ENCODE data around the gene CDCP2.
"Not testable (repeated sequence)": the region's sequence is repeated elsewhere in the genome, so short reads cannot be mapped to it uniquely, and the experiment has no call there.

The CDCP2 gene

DNA sequence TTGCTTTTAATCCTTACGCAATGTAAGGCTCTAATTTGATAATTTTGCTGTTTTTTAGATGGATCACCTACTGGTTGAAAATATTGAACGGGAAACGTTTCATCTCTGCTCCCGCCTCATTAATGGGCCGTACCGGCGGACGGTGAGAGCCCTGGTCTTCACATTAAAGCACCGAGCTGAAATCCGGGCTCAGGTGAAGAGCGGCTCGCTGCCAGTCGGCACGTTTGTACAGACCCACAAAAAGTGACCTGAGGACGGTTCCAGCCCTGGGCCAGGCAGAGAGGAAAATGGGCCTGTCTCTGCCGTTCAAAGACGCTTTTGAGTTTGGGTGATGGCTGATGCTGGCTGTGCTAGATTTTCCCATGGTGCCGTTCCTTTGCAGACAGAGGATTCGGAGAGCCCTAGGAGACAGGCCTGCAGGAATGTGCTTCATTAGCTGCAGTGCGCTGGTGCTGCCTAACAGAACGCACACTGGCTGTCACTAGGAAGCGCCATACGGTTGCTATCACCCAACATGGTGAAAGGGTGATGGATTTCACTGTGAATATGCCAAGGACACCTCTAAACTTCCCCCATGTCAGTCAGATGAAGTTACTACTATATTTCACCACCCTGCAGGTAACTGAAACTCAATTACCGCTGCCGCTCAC, 56.4 kb downstream of the CDCP2 start:
- no peak for ATAC-seq
- TF ChIP-seq CSRNP3 (CRISPR knock-in tag; IDR thresholded peaks at IDR 0.05) (no peak), TOX (CRISPR knock-in tag; IDR thresholded peaks at IDR 0.05; ENCODE audit: borderline replicate concordance) (no peak), CSDC2 (CRISPR knock-in tag; IDR thresholded peaks at IDR 0.05) (no peak), GLIS3 (CRISPR knock-in tag; IDR thresholded peaks at IDR 0.05) (no peak)

DNA sequence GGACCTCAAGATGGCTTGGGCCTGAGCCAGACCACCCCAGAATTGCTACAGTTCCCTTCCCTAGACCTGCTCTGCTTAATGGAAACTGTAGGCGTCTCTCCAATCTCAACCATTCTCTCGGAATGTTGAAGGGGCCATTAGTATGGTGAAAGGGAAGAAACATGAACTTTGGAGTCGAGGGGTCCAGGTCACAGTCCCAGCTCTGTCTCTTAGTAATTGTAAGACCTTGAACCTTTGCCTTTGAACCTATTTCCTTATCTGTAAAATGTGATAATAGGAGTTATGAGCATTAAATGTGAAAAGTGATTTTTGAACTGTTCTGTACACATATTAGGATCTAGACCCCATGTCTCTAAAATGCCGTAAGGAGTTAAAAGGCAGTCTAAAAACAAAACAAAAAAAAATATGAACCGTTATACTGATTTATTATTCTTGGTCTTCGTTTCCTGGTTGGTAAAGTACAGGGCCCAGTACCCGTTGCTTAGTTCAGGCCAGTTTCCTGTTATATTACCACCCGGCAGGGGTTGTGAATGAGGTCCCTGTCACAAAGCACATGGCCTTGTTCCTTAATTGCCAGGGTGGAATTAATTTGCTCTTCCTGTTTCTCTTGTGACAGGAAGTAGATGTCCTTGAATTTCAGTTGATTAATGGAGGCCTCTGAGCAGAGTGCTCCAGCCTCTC, 57.1 kb downstream of the CDCP2 start:
- ATAC-seq, result no peak
- TF ChIP-seq ARNTL (CRISPR knock-in tag; IDR thresholded peaks at IDR 0.05; ENCODE audit: borderline replicate concordance, low read depth) (no peak), BACH2 (CRISPR knock-in tag; IDR thresholded peaks at IDR 0.05; ENCODE audit: borderline replicate concordance) (no peak), OSR1 (CRISPR knock-in tag; IDR thresholded peaks at IDR 0.05) (no peak), CSRNP3 (CRISPR knock-in tag; IDR thresholded peaks at IDR 0.05) (no peak)

GRCh38 chr1:54094730-54095105, 58.1 kb downstream of the CDCP2 start:
- not testable (repeated sequence) for ATAC-seq

DNA sequence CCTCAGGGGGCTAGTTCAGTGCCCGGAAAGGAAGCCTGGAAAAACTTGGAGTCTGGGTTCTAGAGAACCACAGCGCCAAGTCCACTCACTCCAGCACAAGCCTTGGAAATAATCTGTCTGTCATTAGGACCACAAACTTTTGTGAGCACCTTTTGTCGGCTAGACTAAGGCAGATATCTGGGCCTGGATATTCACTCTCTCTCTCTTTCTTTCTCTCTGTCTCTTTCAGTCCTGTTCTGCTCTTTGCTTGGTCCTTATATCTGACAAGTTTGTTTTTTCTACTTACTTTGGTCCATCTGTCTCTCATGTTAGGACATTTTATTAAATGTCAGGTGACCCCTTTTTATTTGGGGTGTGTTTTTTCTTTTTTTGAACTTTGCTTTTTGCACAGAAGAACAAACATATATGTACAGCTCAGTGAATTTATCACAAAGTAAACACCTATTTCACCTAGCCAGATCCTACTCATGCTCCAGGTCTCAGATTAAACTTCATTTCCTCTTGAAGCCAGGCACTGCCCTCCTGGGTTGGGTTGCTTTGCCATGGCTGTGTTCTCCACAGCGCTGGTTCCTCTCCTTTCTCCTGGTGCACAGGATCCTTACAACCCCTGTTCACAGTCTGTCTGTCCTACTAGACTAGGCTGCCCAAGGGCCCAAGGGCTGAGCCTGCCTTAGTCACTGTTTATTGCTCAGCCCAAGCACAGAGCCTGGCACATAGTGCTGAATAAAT, 58.6 kb downstream of the CDCP2 start:
- no peak for TF ChIP-seq POU6F1 (CRISPR knock-in tag; IDR thresholded peaks at IDR 0.05; ENCODE audit: borderline replicate concordance, low read depth)
- TF ChIP-seq GLIS3 (CRISPR knock-in tag; IDR thresholded peaks at IDR 0.05), result no peak
- no peak for TF ChIP-seq CSRNP3 (CRISPR knock-in tag; IDR thresholded peaks at IDR 0.05)
- no peak for TF ChIP-seq ZFP3 (CRISPR knock-in tag; IDR thresholded peaks at IDR 0.05)
- TF ChIP-seq BACH2 (CRISPR knock-in tag; IDR thresholded peaks at IDR 0.05; ENCODE audit: borderline replicate concordance), result no peak
- no peak for TF ChIP-seq ZNF8 (CRISPR knock-in tag; IDR thresholded peaks at IDR 0.05)
- TF ChIP-seq, protein P1, sequence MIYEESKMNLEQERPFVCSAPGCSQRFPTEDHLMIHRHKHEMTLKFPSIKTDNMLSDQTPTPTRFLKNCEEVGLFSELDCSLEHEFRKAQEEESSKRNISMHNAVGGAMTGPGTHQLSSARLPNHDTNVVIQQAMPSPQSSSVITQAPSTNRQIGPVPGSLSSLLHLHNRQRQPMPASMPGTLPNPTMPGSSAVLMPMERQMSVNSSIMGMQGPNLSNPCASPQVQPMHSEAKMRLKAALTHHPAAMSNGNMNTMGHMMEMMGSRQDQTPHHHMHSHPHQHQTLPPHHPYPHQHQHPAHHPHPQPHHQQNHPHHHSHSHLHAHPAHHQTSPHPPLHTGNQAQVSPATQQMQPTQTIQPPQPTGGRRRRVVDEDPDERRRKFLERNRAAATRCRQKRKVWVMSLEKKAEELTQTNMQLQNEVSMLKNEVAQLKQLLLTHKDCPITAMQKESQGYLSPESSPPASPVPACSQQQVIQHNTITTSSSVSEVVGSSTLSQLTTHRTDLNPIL (CRISPR knock-in tag; IDR thresholded peaks at IDR 0.05; ENCODE audit: low read depth), result no peak
- TF ChIP-seq ZNF565 (CRISPR knock-in tag; conservative IDR thresholded peaks at IDR 0.05; ENCODE audit: low read depth), result no peak
- no peak for TF ChIP-seq ESRRG (CRISPR knock-in tag; IDR thresholded peaks at IDR 0.05)
- TF ChIP-seq ZNF70 (CRISPR knock-in tag; IDR thresholded peaks at IDR 0.05), result no peak
- TF ChIP-seq ZC3H10 (CRISPR knock-in tag; IDR thresholded peaks at IDR 0.05), result no peak
- no peak for TF ChIP-seq CSDC2 (CRISPR knock-in tag; IDR thresholded peaks at IDR 0.05)
- no peak for TF ChIP-seq ISL1 (CRISPR knock-in tag; IDR thresholded peaks at IDR 0.05)
- TF ChIP-seq ARNTL (CRISPR knock-in tag; IDR thresholded peaks at IDR 0.05; ENCODE audit: borderline replicate concordance, low read depth), result no peak
- no peak for TF ChIP-seq OSR1 (CRISPR knock-in tag; IDR thresholded peaks at IDR 0.05)
- no peak for TF ChIP-seq TOX (CRISPR knock-in tag; IDR thresholded peaks at IDR 0.05; ENCODE audit: borderline replicate concordance)
- TF ChIP-seq RARB (CRISPR knock-in tag; IDR thresholded peaks at IDR 0.05), result no peak
- ATAC-seq, result no peak

Measured in SK-N-SH treated with all-trans-retinoic acid at 6 μM for 48 hours (cell line).